Activated CD4-positive, alpha-beta T cell treated with anti-CD3 and anti-CD28 coated beads, Interleukin-2, Interleukin-6, amounts not matched to agents 100 ng/mL and 50 ng/mL, durations not matched to agents 16 hours and 8 hours (primary cell): ENCODE data around the gene PDILT.
"Not testable (repeated sequence)": the region's sequence is repeated elsewhere in the genome, so short reads cannot be mapped to it uniquely, and the experiment has no call there.

Experiments
- DNase-seq: peaks from one replicate; pipeline ENCODE4 v3.0.0-alpha.2; 2020

The PDILT gene

DNA sequence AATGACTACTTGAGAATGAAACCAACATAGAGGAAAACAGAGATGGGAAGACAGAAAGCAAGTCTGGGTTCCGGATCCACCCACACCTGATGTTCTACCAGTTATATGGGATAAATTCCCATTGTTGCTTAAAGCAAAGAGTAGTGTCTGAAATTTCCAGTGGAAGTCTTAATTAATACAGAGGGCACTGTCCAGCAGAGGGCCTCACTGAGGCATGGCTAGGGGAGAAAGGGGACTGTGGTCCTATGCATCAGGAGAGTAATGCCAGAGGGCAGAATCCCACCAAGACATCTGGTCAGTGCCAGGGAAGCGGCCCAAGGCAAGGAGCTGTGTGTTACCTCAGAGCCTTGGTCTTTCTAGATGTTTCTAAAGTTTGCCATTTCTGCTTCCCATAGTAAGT, 44.5 kb downstream of the PDILT start:
- DNase-seq, result peak; percentile 4

DNA sequence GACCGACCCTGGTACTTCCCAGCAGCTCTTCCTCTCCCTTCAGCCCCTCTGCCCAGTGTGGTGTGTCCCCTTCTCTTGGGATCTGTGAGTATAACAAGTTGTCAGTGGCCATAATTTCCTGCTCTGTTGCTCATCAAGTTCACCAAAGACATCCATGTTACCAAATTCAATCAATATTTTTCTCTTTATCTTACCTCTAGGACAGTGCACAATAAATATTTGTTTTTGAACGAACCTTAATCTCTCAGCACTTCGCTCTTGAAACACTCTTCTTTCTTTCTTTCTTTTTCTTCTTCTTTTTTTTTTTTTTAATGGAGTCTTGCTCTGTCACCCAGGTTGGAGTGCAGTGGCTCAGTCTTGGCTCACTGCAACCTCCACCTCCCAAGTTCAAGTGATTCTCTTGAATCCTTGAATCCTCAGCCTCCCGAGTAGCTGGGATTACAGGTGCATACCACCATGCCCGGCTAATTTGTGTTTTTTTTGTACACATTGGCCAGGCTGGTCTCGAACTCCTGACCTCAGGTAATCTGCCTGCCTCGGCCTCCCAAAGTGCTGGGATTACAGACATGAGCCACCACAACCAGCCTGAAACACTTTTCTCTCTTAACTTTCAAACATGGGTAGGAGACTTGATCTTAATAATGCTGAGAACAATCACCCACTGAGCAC, 49.3 kb downstream of the PDILT start:
- DNase-seq, result no peak

DNA sequence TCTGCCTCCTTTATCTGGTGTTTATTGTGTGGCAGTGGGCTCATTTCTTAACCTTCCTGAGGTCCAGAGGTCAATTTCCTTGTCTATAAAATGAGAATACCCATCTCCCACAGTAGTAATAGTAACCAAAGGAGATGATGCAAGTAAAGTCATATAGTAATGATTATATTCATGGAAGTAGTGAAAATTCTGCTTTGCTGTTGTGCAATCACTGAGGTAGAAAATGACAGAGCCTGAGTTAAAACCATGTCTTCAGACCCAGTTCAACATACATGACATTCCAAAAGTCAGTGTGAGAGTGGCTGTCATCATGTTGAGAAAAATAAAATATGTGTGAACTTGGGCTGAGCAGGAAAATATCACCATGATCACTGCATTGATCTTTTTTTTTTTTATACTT, 51.2 kb downstream of the PDILT start:
- DNase-seq, result no peak

DNA sequence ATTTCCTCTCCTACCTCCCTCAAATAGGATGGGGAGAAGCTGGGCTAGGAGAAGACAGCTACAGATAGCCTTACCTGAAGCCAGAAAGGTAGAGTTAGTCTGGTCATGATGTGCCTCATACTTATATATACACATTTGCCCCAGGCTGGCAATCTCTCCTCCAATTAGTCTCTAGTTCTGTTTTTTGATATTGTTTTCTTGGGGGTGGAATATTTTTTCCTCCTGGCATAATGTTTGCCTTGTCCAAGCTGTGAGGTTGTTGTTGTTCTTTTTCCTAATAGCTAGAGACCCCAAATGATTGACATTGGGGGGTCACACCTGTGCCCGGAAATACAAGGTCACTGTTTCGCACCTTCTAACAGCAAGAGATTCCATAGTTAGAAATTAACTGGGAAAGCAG, 51.9 kb downstream of the PDILT start, which contains the start of gene UMOD:
TSS of gene UMOD (minus strand) at position 101 of the 400 bp plus-strand sequence. CDS start 1,978 bp downstream, outside the sequence.
- DNase-seq, result no peak

DNA sequence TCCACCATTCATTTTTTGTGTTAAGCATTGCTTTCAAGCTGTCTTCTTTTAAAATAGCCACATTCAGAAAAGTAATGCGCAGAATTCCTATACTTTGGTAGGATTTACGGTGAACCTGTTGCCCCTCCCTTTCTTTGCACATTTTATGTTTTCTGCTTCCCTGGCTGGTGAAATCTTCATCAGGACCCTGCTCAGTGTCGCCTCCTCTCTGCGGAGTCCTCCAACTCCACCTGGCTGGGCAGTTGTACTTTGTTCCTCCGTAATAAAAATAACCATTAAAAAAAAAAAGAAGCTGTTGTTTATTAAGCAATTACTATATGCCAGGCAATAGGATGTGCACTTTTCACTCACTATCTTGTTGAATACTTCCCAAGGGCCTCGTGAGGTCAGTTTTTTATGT, 54.9 kb downstream of the PDILT start:
- DNase-seq, result no peak

DNA sequence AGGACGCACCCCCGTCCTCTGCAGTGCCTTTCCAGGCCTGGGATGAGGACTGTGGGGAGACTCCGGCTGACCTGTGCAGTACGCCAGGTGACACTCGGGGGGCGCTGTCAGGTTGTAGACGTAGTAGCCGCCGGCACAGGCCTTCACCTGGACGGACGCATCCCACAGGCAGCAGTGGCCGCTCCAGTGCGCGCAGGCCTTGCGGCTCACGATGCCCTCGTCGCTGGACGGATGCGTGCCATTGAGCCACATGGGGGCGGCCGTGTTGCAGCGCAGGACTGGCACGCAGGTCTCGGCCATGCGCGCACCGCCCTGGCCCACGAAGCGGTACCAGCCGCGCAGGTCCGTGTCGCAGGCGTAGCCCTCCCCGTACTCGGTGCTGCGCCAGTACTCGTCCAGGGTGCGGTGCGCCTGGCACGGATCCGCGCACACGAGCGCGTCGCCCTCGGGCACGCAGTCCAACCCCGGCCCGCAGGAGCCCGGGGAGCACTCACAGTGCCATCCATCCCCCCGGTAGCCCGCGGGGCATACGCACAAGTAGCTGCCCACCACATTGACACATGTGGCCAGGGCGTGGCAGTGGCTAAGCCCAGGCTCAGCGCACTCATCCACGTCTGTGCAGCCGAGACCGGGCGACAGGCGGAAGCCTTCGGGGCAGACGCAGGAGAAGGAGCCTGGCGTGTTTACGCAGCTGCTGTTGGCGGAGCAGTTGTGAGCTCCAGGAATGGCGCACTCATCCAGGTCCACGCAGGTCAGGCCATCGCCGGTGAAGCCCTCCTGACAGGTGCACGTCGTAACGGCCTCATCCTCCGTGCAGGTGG, 56.0 kb downstream of the PDILT start:
- DNase-seq, result no peak

DNA sequence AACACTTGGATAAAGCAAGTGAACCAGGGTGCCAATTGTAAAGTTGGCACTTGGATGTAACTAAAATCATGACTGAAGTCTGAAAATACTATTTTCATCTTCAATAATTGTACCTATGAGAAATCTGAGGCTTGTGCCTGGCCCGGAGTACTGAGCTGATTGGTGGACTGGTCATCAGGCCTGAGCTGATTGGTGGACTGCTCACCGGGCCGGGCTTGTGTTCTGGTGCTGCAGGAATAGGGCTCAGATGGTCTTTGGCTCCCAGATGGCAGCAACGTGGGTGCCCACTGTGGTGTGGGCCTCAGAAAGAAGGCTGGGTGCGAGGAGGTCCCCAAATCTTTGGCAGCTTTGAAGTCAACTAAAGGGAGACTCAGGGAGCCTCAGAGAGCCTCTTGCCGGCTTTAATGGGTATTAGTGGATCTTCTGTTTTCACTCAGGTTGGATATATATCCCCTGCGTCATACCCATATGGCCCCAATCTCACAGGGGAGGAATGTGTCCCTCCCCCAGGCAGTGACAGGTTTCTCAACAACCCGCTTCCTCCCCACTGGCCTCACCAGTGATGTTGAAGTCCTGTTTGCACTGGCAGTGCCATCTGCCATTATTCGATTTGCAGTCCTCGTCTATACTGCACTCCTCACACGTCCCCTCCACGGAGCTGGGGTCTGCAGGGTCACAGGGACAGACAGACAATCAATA, 56.7 kb downstream of the PDILT start:
- DNase-seq, result no peak

DNA sequence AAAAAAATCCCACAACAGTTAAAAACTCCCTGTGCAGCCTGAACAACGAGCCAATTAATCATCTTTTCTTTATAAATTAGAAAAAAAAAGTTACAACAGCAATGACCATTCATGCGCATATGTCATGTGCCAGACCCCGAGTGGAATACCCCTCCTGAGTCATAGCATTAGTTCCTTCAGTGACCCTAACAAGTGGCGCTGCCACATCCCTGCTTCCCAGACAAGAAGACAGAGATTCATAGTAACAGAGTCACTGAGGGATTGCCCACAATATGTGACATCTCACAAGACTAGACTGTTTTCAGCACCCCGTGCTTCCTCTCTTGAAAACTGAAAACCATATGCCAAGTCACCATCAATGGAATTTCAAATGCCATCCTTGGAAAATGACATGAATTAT, 59.9 kb downstream of the PDILT start:
- no peak for DNase-seq

DNA sequence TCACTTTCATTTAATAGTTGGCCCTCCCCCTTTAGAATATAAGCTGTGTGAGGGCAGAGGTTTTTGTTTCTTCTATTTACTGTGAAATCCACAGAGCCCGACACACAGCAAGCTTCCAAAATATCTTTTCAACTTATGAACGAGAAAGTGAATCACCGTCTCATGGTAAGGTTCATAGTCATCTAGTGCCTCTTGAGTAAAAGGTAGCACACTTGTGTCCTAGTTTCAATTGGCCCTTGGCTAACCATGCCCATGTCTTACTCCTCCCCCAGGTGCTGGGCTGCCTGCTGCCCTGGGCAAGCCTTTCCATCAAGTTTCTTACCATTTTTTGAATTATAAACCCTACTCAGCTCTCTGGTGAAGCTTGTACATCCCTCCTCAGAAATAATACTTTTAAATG, 64.8 kb downstream of the PDILT start:
- no peak for DNase-seq

DNA sequence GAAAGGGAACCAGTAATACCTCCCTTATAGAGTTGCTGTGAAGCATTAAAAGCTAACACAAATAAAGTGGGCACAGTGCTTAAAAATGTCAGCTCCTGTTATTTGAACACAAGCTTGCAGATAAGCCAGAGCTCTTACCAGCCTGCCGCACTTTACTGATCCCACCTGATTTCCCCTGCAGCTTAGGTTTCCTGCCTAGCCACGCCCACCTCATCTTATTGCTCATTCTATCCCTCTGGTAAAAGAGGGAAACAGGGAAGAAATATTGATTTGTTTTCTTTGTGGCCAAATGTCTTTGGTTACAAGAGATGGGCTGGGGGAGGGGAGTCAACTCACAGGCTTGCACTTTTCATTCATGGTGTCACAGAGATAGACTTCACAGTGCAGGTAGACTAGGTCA, 67.6 kb downstream of the PDILT start:
- no peak for DNase-seq

DNA sequence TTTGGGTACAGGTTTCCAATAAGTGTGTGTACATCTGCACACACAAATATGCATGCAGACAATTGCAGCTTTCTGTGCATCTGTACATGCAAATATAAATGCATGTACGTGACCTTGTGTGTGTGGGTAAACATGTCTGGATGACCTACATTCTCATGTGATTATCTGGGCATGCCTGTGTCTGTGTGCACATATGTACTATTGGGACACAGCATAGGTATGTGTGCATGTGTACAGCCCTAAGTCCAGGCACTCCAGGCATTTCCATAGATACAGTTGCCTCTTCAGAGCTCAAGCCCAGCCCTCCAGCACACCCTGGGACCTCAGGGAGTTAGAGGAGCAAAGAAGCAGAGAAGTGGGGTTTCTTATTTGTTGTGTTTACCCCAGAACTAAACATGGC, 70.1 kb downstream of the PDILT start:
- DNase-seq, result no peak

DNA sequence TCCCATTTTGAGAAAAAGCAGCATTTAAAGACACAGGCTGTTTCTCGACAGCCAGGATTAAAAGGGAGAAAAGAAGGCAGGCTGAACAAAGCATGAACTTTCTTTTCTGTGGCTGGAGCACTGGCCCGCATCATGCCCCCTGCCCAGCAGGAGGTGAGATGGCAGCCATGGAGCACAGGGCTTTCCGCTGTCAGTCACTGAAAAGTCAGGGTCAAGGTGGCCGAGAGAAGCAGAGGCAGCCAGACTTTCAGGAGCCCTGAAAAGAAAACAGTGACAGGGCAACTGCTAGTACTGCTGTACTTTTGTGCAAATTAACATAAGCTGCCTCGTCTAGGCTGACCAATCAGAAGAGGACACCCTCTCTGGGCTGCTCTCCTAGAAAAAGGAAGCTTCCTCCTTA, 71.4 kb downstream of the PDILT start:
- DNase-seq, result no peak

DNA sequence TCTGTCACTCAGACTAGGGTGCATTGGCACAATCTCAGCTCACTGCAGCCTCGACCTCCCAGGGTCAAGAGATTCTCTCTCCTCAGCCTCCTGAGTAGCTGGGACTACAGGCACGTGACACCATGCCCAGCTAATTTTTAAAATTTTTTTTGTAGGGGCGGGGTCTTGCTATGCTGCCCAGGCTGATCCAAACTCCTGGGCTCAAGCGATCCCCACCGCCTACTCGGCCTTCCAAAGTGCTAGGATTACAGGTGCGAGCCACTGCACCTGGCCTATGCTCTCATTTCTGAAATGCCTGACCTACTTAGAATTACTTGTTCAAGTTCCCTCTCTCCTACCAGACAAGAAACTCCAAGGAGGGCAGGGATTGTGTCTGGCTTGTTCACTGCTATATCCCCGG, 72.1 kb downstream of the PDILT start:
- DNase-seq, result no peak

DNA sequence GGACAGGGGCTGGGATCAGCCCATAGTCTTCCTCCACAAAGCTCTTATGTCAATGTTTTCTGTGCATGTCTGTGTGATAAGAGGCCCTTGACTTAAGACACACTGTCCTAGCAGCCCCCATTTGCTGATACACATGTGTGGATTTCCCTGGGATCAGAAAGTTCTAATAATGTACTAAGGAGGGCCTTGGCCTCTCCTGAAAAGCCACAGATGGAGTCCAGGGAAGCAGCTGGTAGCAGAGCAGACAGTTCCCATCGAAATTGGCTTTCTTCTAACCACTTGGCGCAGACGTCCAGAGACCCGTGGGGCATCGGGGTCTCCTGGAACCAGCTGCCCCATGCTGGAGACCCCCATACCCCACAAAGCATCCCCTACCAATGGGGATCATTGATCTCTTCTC, 72.9 kb downstream of the PDILT start:
- no peak for DNase-seq

DNA sequence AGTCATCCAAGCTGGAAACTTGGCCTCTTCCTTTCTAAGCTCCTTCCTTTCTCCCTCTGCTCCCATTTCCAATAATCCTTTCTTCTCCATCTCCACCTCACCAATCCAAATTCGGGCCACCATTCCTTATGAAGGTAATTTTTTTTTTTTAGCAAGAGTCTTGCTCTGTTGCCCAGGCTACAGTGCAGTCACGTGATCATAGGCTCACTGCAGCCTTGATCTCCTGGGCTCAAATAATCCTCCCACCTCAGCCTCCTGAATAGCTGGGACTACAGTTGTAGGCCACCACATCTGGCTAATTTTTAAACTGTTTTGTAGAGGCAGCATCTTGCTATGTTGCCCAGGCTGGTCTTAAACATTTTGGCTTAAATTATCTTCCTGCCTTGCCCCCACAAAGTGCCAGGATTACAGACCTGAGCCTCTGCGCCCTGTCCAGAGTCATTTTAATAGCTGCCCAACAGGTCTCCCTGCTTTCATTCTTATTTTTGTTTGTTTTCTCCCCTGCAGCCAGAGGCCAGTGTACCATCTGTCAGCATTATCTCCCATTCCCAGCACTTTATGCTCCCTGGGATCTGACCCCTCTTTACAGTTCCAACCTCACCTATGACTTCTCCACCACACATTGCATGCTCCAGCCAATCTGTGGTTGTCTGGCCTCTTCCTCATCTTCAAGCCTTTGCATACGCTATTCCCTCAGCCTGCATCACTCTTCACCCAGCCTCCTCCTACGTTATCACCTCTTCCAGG, 75.0 kb downstream of the PDILT start:
- DNase-seq, result no peak

DNA sequence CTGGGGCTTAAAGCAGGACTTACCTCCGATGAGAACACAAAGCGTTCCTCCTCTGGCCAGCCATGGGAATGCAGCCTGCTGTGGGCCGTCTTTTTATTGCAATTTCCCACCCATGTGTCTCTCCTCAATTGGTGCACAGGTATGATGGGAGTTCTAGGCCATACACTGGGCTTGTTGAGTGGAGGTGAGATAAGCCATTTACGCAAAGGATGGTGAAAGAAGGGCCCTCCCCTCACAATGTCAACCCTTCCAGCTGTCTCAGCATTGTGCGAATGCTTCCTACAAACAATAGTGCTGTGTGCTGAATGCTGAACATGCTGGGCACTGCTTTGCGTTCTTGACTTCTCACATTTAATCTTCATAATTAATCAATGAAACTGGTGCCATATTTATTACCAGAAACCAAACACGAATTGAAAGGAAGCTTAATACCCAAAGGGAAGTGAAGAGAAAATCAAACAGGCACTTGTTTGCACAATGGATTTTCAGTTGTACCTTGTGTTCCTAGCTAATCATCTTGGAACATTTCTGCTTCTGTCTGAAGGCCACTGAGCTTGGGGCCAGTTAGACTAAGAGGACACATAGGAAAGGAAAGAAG, 77.0 kb downstream of the PDILT start, which contains the start of gene GP2:
TSS of gene GP2 (minus strand) at position 70 of the 598 bp plus-strand sequence. CDS start 1,082 bp downstream, outside the sequence.
- no peak for DNase-seq

DNA sequence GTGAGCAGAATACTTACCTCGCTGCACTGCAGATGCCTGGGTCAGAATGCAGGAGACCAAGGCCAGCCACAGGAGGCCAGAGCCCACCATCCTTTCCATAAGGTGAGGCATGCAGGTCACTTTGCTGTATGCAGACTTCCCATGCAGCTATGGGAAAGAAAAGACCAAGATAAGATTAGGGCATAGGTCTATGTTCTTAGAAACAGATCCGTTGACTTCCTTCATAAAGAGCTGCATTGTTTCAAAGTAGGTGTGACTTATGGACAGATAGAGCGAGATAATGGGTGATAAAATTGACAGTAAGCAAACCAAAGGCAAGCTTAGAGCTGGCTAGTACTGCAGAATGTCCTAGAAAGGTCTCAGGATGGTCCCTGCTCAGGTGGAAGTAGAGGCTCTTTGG, 78.2 kb downstream of the PDILT start:
- no peak for DNase-seq

DNA sequence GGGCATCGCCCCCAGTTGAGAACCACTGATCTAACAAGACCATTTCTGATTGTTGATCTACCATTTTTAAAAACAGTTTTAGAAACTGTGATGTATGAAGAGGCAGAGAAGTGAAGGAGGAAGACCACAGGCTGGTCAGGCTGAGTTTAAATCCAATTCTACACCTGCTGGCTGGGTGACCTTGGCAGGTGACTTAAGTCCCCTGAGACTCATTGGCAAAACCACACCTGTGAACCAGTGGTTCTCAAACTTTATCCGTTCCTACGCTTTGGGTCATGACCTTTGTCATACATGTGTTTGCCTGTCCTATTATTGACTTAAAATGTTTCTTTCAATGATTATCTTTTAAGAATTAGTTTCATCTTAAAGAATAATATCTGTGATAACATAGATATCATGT, 79.5 kb downstream of the PDILT start:
- no peak for DNase-seq

DNA sequence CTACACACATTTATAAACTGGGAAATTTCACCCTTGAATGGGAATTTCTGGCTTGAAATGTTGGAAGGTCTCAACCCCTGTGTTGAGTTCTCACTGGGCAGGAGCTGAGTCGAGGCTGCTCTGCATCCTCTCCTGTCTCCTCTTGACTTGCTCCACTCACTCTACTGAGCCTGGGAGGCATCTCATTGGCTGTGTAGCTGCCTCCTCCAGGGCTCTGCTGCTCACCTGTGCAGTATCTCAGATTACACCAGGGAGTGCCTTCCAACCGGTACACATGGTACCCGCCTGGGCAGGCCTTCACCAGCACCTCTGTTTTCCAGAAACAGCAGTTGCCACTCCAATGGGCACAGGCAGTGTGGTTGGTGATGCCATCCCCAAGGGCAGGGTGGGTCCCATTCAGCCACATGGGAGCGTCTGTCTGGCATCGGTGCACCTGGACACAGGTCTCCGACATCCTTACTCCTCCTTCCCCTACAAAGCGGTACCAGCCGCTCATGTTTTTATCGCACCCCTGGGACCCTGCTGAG, 80.9 kb downstream of the PDILT start:
- no peak for DNase-seq

DNA sequence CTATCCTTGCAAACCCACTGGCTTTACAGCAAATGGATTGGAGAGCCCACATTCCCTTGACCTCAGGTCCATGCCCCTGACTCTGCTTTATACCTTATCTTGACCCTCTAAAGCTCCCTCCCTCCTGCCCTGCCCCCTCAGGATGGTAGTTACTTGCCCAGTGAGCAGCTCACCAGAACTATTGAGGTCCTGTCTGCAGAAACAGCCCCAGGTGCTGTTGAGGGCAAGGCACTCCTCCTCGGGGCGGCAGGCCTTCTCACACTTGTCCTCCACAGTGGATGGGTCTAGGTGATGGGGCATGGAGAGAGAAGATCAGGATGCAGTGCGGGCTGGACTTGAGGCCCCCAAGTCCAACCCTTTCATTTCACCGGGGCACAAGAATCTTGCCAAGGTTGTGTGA, 81.8 kb downstream of the PDILT start:
- DNase-seq, result no peak

DNA sequence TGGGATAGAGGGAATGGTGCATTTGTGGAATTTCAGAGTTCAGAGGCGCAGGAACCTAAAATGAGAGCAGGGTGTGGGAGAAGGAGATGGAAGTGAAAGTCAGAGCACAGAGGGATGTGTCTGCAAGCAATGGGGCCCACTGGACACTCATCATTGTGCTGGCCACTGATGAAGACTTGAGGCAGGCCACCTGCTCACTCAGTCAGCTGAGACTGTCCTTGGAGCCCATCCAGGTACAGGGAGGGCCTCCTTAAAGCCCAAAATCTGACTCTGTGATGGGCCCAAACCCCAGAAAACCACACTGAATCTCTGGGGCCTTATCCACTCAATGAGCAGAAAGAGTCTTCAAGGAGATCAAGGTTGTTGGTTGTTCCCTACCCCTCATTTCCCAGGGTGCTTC, 82.9 kb downstream of the PDILT start:
- no peak for DNase-seq

DNA sequence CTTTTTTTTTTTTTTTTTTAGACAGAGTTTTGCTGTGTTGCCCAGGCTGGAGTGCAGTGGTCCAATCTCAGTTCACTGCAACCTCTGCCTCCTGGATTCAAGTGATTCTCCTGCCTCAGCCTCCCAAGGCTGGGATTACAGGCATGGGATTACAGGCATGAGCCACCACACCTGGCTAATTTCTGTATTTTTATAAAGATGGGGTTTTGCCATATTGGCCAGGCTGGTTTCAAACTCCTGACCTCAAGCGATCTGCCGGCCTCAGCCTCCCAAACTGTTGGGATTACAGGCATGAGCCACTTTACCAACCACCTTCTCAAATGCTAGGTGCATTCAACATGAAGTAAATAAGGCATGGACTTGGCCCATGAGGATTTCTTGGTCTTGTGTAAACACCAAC, 83.5 kb downstream of the PDILT start:
- DNase-seq, result not testable (repeated sequence)
